ENCODE measurements around the gene PEAR1.

Gene PEAR1

DNA sequence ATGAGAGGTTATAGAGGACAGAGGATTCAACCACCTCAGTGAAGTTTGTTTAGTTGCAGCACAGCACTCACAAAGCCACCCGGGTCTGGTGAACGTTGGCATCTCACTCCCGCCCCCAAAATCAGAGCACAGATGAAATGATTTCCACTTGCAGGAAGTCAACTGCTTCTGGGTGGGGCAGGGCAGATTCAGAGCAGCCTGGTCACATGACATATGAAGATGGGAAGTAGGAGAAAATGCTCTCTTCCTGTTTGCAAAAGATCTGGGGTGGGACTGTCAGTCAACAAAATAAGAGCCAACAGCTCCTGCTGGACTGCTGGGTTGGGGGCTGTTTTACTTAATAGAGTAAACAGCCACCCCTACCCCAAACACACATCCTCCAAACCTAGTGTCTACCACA, 70.1 kb downstream of the PEAR1 start:
- no peak for DNase-seq (ENCODE audit: low read depth)

DNA sequence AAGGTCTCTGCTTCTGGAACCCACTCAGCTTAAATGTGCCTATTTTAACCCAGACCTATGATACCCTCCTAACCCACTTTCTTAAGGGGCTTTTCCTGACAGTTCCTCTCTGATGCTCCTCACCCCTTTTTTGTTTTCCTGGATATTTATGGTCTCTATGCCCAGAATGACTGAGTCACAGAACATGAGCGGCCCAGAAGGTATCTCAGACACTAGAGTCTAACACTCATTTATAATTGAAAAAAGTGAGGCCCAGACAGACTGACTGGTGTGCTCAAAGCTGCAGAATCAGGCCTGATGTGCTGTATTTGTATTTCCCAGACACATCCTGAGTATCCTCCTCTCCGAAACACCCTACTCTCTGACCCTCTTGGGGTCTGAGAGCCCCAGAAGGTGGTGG, 70.9 kb downstream of the PEAR1 start:
- no peak for DNase-seq (ENCODE audit: low read depth)
